ENCODE measurements around the gene TUBA4B. TPM values are rescaled to one million over a fixed set of nuclear protein-coding genes. Genes with fewer than 3 reads are reported as not detected.

Gene TUBA4B
- total and polyA plus RNA-seq, 5 donors from 2014 or later = not detected

- H3K9me3 ChIP-seq (ENCODE audit: control insufficient read depth in 2 of 2, low read length in 2 of 2) = no peaks in the 10 kb centered on the region
- H3K9me3 Mint-ChIP-seq = peaks cover 0 to 2% (median 0%) of the 10 kb centered on the region in 7 donors
- no peaks in the 10 kb centered on the region for H3K27me3 ChIP-seq (ENCODE audit: control insufficient read depth, insufficient read depth, low read length)
- peaks cover 4% of the 10 kb centered on the region for H3K36me3 Mint-ChIP-seq
- H3K4me1 Mint-ChIP-seq = peaks cover 6 to 38% (median 16%) of the 10 kb centered on the region in 4 donors
- no peaks in the 10 kb centered on the region for H3K27me3 Mint-ChIP-seq
- peaks cover 4% of the 10 kb centered on the region for H3K36me3 ChIP-seq (ENCODE audit: control insufficient read depth, insufficient read depth, low read length)
- no peak overlapping the region for H3K4me3 Mint-ChIP-seq
- H3K4me3 ChIP-seq (ENCODE audit: low read depth, low read length) = no peak overlapping the region
- H3K4me1 ChIP-seq (ENCODE audit: control insufficient read depth, insufficient read depth, low read length, poor library complexity, severe bottlenecking) = peaks cover 29% of the 10 kb centered on the region
- no peak overlapping the region for H3K27ac ChIP-seq (ENCODE audit: insufficient read depth, low read length, poor library complexity, severe bottlenecking)
- DNase-seq (no peak), ATAC-seq (ENCODE audit: low read depth in 2 of 2) (no peak)
- H3K27ac Mint-ChIP-seq = peak overlapping the region in 1 of 3 donors; percentile 69
Measured at GRCh38 chr2:219214141-219214540, 38.9 kb upstream of the TUBA4B start.

- Mint-ChIP-seq H3K27me3 (no peaks in the 10 kb centered on the region), H3K36me3 (peaks cover 4% of the 10 kb centered on the region), H3K9me3 (peaks cover 0 to 2% (median 0%) of the 10 kb centered on the region in 7 donors), H3K4me1 (peaks cover 6 to 37% (median 16%) of the 10 kb centered on the region in 4 donors), H3K27ac (no peak overlapping the region), H3K4me3 (peak overlapping the region in 1 of 4 donors; percentile 10)
- DNase-seq = no peak
- Histone ChIP-seq H3K36me3 (ENCODE audit: control insufficient read depth, insufficient read depth, low read length) (no peaks in the 10 kb centered on the region), H3K27me3 (ENCODE audit: control insufficient read depth, insufficient read depth, low read length) (no peaks in the 10 kb centered on the region), H3K9me3 (ENCODE audit: control insufficient read depth in 2 of 2, low read length in 2 of 2) (no peaks in the 10 kb centered on the region), H3K27ac (ENCODE audit: insufficient read depth, low read length, poor library complexity, severe bottlenecking) (no peak overlapping the region), H3K4me1 (ENCODE audit: control insufficient read depth, insufficient read depth, low read length, poor library complexity, severe bottlenecking) (peaks cover 33% of the 10 kb centered on the region), H3K4me3 (ENCODE audit: low read depth, low read length) (no peak overlapping the region)
- no peak for ATAC-seq (ENCODE audit: low read depth in 2 of 2)
Measured at GRCh38 chr2:219214786-219215185, 38.3 kb upstream of the TUBA4B start.

- Mint-ChIP-seq H3K4me1 (peaks cover 6 to 29% (median 15%) of the 10 kb centered on the region in 4 donors), H3K27me3 (no peaks in the 10 kb centered on the region), H3K9me3 (peaks cover 0 to 2% (median 0%) of the 10 kb centered on the region in 7 donors), H3K4me3 (peak overlapping the region in 1 of 4 donors; percentile 53), H3K36me3 (peaks cover 4% of the 10 kb centered on the region), H3K27ac (no peak overlapping the region)
- Histone ChIP-seq H3K27me3 (ENCODE audit: control insufficient read depth, insufficient read depth, low read length) (no peaks in the 10 kb centered on the region), H3K9me3 (ENCODE audit: control insufficient read depth in 2 of 2, low read length in 2 of 2) (no peaks in the 10 kb centered on the region), H3K4me3 (ENCODE audit: low read depth, low read length) (no peak overlapping the region), H3K27ac (ENCODE audit: insufficient read depth, low read length, poor library complexity, severe bottlenecking) (no peak overlapping the region), H3K4me1 (ENCODE audit: control insufficient read depth, insufficient read depth, low read length, poor library complexity, severe bottlenecking) (peaks cover 29% of the 10 kb centered on the region), H3K36me3 (ENCODE audit: control insufficient read depth, insufficient read depth, low read length) (peaks cover 5% of the 10 kb centered on the region)
- no peak for ATAC-seq (ENCODE audit: low read depth in 2 of 2)
- DNase-seq = no peak
Measured at GRCh38 chr2:219215871-219216534, 37.0 kb upstream of the TUBA4B start.

GRCh38 chr2:219216535-219216915 is 36.5 kb upstream of the TUBA4B start:
- peak overlapping the region in 1 of 3 donors; percentile 60 for H3K27ac Mint-ChIP-seq
- DNase-seq (no peak), ATAC-seq (ENCODE audit: low read depth in 2 of 2) (no peak)
- Histone ChIP-seq H3K36me3 (ENCODE audit: control insufficient read depth, insufficient read depth, low read length) (peaks cover 10% of the 10 kb centered on the region), H3K4me1 (ENCODE audit: control insufficient read depth, insufficient read depth, low read length, poor library complexity, severe bottlenecking) (peaks cover 25% of the 10 kb centered on the region), H3K9me3 (ENCODE audit: control insufficient read depth in 2 of 2, low read length in 2 of 2) (no peaks in the 10 kb centered on the region), H3K4me3 (ENCODE audit: low read depth, low read length) (no peak overlapping the region), H3K27ac (ENCODE audit: insufficient read depth, low read length, poor library complexity, severe bottlenecking) (no peak overlapping the region), H3K27me3 (ENCODE audit: control insufficient read depth, insufficient read depth, low read length) (no peaks in the 10 kb centered on the region)
- peaks cover 9 to 25% (median 15%) of the 10 kb centered on the region in 4 donors for H3K4me1 Mint-ChIP-seq
- peaks cover 7% of the 10 kb centered on the region for H3K36me3 Mint-ChIP-seq
- peak overlapping the region in 2 of 4 donors; percentile 53 to 58 for H3K4me3 Mint-ChIP-seq
- H3K27me3 Mint-ChIP-seq = no peaks in the 10 kb centered on the region
- H3K9me3 Mint-ChIP-seq = peaks cover 0 to 2% (median 0%) of the 10 kb centered on the region in 7 donors

- peak overlapping the region; percentile 86 to 92 (median 88) for H3K4me3 Mint-ChIP-seq
- H3K27me3 Mint-ChIP-seq = no peaks in the 10 kb centered on the region
- Histone ChIP-seq H3K36me3 (ENCODE audit: control insufficient read depth, insufficient read depth, low read length) (peaks cover 25% of the 10 kb centered on the region), H3K27ac (ENCODE audit: insufficient read depth, low read length, poor library complexity, severe bottlenecking) (peak overlapping the region; percentile 50), H3K9me3 (ENCODE audit: control insufficient read depth in 2 of 2, low read length in 2 of 2) (no peaks in the 10 kb centered on the region), H3K4me1 (ENCODE audit: control insufficient read depth, insufficient read depth, low read length, poor library complexity, severe bottlenecking) (peaks cover 23% of the 10 kb centered on the region), H3K4me3 (ENCODE audit: low read depth, low read length) (peak overlapping the region; percentile 66), H3K27me3 (ENCODE audit: control insufficient read depth, insufficient read depth, low read length) (no peaks in the 10 kb centered on the region)
- ATAC-seq (ENCODE audit: low read depth in 2 of 2) (peak; percentile 14 to 23), DNase-seq (no peak)
- H3K36me3 Mint-ChIP-seq = peaks cover 10% of the 10 kb centered on the region
- H3K9me3 Mint-ChIP-seq = peaks cover 0 to 2% (median 0%) of the 10 kb centered on the region in 7 donors
- peak overlapping the region in 2 of 3 donors; percentile 84 to 86 for H3K27ac Mint-ChIP-seq
- H3K4me1 Mint-ChIP-seq = peaks cover 10 to 24% (median 14%) of the 10 kb centered on the region in 4 donors
Measured at GRCh38 chr2:219218217-219218731, 34.8 kb upstream of the TUBA4B start.

GRCh38 chr2:219218732-219219701 is 34.0 kb upstream of the TUBA4B start, which contains the start of gene ABCB6:
Gene ABCB6, minus strand, starts transcription at chr2:219218958. Its CDS starts 285 bp downstream, at chr2:219218673.
- ATAC-seq (ENCODE audit: low read depth in 2 of 2) = peak; percentile 77 to 80
- Histone ChIP-seq H3K4me1 (ENCODE audit: control insufficient read depth, insufficient read depth, low read length, poor library complexity, severe bottlenecking) (peaks cover 23% of the 10 kb centered on the region), H3K9me3 (ENCODE audit: control insufficient read depth in 2 of 2, low read length in 2 of 2) (no peaks in the 10 kb centered on the region), H3K27me3 (ENCODE audit: control insufficient read depth, insufficient read depth, low read length) (no peaks in the 10 kb centered on the region), H3K4me3 (ENCODE audit: low read depth, low read length) (peak within 1 kb of the TSS; percentile 66), H3K36me3 (ENCODE audit: control insufficient read depth, insufficient read depth, low read length) (peaks cover 32% of the 10 kb centered on the region), H3K27ac (ENCODE audit: insufficient read depth, low read length, poor library complexity, severe bottlenecking) (peak within 1 kb of the TSS; percentile 50)
- DNase-seq = peak; percentile 80 to 93 (median 86)
- peak within 1 kb of the TSS; percentile 27 to 86 (median 84) for H3K27ac Mint-ChIP-seq
- peaks cover 10 to 26% (median 14%) of the 10 kb centered on the region in 4 donors for H3K4me1 Mint-ChIP-seq
- peaks cover 17% of the 10 kb centered on the region for H3K36me3 Mint-ChIP-seq
- peaks cover 0 to 2% (median 0%) of the 10 kb centered on the region in 7 donors for H3K9me3 Mint-ChIP-seq
- H3K27me3 Mint-ChIP-seq = no peaks in the 10 kb centered on the region
- peak within 1 kb of the TSS; percentile 86 to 92 (median 88) for H3K4me3 Mint-ChIP-seq

- Histone ChIP-seq H3K4me1 (ENCODE audit: control insufficient read depth, insufficient read depth, low read length, poor library complexity, severe bottlenecking) (peaks cover 23% of the 10 kb centered on the region), H3K4me3 (ENCODE audit: low read depth, low read length) (no peak overlapping the region), H3K9me3 (ENCODE audit: control insufficient read depth in 2 of 2, low read length in 2 of 2) (no peaks in the 10 kb centered on the region), H3K36me3 (ENCODE audit: control insufficient read depth, insufficient read depth, low read length) (peaks cover 42% of the 10 kb centered on the region), H3K27ac (ENCODE audit: insufficient read depth, low read length, poor library complexity, severe bottlenecking) (no peak overlapping the region), H3K27me3 (ENCODE audit: control insufficient read depth, insufficient read depth, low read length) (no peaks in the 10 kb centered on the region)
- Mint-ChIP-seq H3K27ac (peak overlapping the region in 1 of 3 donors; percentile 67), H3K4me3 (peak overlapping the region; percentile 85 to 89 (median 86)), H3K4me1 (peaks cover 9 to 26% (median 15%) of the 10 kb centered on the region in 4 donors), H3K27me3 (no peaks in the 10 kb centered on the region), H3K36me3 (peaks cover 21% of the 10 kb centered on the region), H3K9me3 (peaks cover 0 to 2% (median 0%) of the 10 kb centered on the region in 7 donors)
- DNase-seq (no peak), ATAC-seq (ENCODE audit: low read depth in 2 of 2) (no peak)
Measured at GRCh38 chr2:219219784-219220532, 33.1 kb upstream of the TUBA4B start.

Measured in CD4-positive, CD25-positive, alpha-beta regulatory T cell (primary cell).